SK-N-MC (cell line): ENCODE data around the gene ALKBH4.

Experiments
- EZH2 ChIP-seq: fragments of 200-600 bp; sonication (generic); IDR thresholded peaks from one replicate; pipeline ENCODE4 v1.6.1; 2017; ENCODE audit warnings: antibody characterized with exemption
- FOXP2 ChIP-seq: optimal IDR thresholded peaks from 2 replicates; pipeline ENCODE3; 2011; ENCODE audit warnings: mild to moderate bottlenecking, moderate library complexity; ENCODE audit not compliant: insufficient read depth; ENCODE audit errors: extremely low read length, control extremely low read depth
- POLR2AphosphoS5 ChIP-seq: IDR thresholded peaks from 2 replicates; pipeline ENCODE4 v1.6.1; 2012; ENCODE audit warnings: mild to moderate bottlenecking, low read depth, low read length, borderline replicate concordance

DNA sequence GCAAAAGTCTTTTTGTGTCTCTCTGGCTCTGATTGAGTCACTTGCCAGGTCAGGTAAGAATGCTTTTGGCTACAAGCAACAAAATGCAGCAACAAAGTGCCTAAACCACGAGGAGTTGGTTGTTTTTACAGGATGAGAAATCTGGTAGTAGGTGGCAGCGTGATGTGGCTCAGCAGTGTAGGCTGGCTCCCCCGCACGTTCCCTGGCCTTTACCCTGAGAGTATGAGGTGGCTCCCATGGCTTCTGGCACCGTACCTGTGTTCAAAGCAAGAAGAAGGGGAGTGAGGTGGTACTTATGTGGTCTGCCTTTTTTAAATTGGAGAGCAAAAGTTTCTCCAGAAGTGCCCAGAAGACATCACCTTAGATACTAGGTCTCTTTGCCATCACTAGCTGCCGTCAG lies 56.8 kb downstream of the ALKBH4 start:
- no peak for TF ChIP-seq POLR2AphosphoS5
- no peak for TF ChIP-seq FOXP2
- TF ChIP-seq EZH2 = no peak
